HG03025 (cell line): ENCODE data around the gene RABL6.
"Not testable (repeated sequence)": the region's sequence is repeated elsewhere in the genome, so short reads cannot be mapped to it uniquely, and the experiment has no call there.

Experiments used
- ATAC-seq: cut with Tn5 transposase; IDR thresholded peaks from one replicate; pipeline ENCODE4 v1.9.1; 2021; ENCODE audit warnings: mild to moderate bottlenecking, moderate library complexity; ENCODE audit not compliant: unreplicated experiment, low FRiP score

RABL6 gene

DNA sequence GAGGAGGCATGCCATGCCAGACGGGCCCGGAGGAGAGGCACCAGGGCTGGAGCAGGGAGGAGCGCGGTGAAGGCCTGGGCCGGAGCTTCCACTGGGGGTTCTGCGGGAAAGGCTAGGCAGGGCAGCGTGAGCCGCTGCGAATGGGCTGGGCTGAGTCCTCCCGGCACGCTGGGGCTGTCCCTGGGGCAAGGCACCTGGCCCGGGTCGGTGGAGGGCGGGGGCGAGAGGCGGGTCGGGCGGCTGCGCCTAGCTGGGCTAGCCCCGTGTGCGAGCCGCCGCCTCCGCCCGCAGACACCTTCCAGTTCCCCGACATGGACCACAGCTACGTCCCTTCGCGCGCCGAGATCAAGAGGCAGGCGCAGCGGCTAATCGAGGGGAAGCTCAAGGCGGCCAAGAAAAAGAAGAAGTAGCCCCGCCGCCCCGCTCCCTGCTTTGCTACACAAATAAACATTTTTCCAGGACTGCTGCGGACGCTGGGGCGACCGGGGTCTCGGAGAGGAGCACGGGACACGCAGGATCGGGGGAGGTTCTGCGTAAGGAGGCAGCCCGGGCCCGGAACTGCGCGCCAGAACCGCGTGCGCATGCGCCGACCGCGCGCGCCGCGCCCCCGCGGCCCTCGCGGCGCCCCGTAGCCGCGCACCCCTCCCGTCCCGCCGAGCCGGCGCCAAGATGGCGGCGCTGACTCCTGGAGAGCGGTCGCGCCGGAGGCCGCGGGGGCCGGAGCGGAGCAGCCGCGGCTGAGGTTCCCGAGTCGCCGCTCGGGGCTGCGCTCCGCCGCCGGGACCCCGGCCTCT lies at the start of gene RABL6:
RABL6 (plus strand) TSS at position 668 of the 794 bp plus-strand sequence. CDS start 249 bp downstream, outside the sequence.
- ATAC-seq = peak; percentile 70

GRCh38 chr9:136759001-136759400 lies 48.7 kb upstream of the RABL6 start:
- no peak for ATAC-seq

DNA sequence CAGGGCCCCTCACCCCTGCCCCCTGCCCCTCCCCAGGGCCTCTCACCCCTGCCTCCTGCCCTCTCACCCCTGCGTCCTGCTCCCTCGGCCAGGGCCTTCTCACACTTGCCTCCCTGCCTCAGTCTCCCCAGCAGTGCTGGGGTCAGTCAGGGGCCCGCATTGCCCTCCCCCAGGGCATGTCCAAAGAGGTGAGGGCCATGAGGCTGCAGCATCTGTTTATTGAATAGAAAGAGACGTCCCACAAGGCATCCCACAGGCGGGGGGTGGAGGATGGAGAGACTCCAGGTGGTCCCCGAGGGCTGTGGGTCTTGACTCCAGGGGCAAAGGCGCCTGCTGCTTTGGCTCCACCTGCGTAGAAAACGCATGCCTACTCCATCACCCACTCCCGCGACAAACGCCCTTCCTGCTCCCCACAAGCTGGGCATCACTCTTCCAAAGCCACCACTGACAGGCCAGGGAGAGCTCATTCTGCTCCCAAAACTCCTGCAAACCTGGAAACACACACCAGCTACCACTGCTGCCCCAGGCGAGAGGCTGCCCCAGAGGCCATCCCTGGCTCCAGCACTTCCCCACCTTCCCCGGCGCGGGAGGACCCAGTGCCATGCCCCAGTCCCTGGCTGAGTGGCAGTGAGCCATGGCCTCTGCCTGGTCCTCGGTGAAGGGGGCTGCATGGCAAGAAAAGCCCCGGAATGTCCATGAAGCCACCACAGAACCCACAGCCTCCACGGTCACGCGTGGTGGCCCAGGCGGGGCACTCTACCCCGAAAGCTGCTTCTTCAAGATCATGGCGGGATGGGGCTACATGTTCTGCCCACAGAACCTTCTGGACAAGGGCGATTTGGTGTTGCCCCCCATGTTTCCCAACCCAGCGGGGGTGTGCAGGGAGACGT lies 48.1 kb upstream of the RABL6 start:
- no peak for ATAC-seq

GRCh38 chr9:136760424-136760823 lies 47.3 kb upstream of the RABL6 start:
- no peak for ATAC-seq

- not testable (repeated sequence) for ATAC-seq
Measured at GRCh38 chr9:136760834-136761544, 46.8 kb upstream of the RABL6 start.

DNA sequence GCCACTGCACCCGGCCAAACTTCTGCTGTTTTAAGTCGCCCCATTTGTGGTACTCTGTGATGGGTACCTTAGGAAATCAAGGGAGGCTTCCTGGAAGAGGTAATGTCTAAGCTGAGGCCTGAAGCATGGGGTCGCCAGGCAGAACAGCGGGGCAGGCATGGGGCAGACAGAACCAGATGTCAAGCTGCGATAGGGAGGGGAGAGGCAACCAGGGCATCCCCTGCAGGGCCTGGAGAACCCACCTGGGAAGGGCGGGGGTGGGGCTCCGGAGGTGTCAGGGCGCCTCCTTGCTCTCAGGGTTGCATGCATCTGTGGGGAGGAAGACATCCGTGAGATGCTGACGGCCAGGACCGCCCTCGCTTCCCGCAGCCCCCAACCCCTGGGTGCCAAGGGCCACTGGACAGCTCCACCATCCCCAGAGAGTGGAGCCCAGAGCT lies 46.2 kb upstream of the RABL6 start:
- no peak for ATAC-seq

- no peak for ATAC-seq
Measured at GRCh38 chr9:136762221-136762691, 45.5 kb upstream of the RABL6 start.

DNA sequence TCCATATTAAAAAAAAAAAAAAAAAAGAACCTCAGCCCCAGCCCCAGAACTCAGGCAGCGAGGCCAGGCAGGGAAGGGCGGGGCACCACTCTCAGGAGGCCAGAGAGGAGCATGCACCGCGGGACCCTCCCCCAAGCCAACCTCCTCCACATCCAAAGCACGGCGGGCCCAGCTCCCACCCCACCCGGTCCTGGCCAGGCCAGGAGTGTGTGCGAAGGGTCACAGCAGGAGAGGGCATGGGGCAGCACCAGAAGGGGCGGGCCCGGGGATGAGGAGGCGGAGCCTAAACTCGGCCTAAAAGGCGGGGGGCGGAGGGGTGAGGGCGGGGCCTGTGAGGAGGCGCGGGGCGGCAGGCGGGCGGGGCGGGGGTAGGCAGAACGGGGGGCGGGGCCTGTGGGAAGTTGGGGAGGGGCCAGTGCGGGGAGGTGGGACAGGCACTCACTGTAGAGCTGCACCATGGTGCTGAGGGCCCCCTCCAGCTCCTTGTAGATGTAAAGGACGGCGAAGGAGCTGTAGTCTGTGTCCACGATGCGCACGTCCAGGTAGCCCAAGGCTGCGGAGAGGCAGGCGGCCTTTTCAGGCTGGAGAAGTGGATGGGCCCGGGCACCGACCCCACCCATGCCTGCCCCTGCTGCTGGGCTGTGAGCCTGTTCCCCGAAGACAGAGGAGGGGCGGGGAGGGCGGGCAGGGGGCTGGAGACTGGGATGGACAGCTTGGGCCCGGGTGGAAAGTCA lies 44.7 kb upstream of the RABL6 start:
- ATAC-seq = no peak

DNA sequence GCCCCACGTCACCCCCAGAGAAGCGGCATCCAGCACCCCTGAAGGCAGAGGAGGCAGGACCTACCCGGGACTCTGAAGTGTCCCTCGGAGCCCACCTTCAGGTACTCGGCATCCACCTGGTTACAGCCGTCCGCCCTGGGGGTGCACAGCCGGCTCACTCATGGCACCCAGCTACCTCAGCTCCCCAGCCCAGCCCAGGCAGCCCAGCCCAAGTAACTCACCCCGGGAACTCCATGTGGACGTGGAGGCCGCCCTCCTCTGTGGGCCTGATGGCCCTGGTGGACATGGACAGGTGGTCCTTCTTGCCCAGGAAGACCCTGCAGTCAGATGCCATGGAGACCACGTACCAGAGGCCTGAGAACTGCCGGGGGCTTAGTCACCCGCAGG lies 44.1 kb upstream of the RABL6 start:
- ATAC-seq = no peak

DNA sequence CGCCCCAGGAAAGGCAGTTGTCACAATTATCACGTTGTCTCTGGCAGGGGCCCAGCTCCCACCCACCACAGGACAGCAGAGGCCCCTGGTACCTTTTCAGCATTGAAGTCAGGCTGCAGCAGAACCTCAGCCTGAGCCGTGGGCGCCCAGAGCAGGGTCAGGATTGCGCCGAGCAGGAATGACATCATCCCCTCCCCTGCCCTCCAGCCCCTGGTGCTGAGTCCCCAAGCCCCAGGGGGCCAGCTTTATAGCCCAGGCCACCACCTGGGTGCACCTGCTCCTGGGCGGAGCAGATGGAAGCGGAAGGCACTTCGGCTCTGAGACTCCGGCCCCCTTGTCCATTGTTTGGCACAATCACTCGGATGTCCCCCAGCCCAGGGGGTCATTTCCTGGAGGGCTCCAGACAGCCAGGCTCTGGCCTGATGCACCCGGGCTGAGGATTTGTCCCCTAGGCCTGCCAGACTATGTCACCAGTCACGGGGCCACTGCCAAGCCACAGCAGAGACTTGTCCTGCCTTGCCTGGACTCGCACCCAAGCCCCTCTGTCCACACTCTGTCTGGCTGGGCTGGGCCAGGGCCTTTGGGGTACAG lies 43.4 kb upstream of the RABL6 start, which contains the start of gene LCN15:
LCN15 (minus strand) TSS at position 218 of the 591 bp plus-strand sequence; CDS start at position 188, 30 bp downstream.
- ATAC-seq = no peak

DNA sequence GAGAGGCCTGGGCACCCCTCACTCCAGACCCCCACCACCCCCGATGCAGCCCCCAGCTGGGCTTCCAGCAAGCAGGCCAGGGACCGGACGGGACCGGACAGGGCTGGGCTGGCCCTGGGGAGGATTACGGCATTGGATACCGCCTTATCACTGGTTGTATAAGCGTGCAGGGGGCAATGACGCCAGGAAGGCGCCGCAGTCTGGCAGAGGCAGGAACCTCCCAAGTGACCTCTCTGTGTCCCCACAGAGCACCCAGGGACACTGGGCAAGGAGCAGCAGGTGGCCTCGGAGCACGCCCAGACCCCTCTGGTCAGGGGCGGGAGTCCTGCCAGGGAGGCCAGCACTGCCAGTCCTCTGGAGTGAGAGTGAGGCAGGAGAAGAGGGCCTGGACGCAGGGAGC lies 42.7 kb upstream of the RABL6 start:
- no peak for ATAC-seq

GRCh38 chr9:136765745-136766409 lies 41.9 kb upstream of the RABL6 start:
- peak; percentile 49 for ATAC-seq

- not testable (repeated sequence) for ATAC-seq
Measured at GRCh38 chr9:136766410-136767120, 41.2 kb upstream of the RABL6 start.

GRCh38 chr9:136769710-136770191 lies 38.0 kb upstream of the RABL6 start:
- ATAC-seq = no peak

GRCh38 chr9:136771907-136772415 lies 35.8 kb upstream of the RABL6 start:
- ATAC-seq = no peak

GRCh38 chr9:136773386-136774044 lies 34.2 kb upstream of the RABL6 start:
- no peak for ATAC-seq

DNA sequence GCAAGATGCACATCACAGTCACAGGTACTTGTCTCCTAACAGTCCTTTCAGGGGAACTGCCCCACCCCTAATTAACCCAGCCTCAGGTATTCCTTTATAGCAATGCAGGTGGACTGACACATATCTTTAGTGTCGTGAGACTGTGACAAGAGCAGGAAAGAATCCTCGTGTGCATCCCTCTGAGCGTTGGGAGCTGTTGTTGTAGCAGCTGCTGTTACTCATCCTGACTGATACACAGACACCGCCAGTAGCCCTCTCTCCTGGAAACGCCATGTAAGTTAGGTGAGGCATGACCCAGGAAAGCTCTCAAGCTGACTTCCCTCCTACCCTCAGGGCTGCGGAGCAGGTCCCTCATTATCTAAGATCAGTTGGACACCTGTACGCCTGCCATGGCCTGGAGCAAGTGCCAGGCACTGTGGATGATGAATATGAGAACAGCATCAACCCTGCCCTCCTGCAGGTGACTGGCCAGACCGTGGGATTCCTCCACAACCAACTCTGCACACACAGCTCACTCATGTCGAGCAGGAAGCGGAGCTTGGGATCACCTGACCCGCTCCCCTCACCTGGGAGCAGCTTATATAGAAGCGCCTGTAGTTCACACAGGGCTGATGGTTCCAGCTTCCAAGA lies 33.2 kb upstream of the RABL6 start:
- no peak for ATAC-seq
